Measurements from ENCODE around the gene CAMTA1. TPM values are rescaled to one million over a fixed set of nuclear protein-coding genes. Genes with fewer than 3 reads are reported as not detected.
A peak's percentile ranks its signal among the peaks of the same experiment; 100 is the strongest.

CAMTA1 gene
- total RNA-seq, 1 donor from 2014 or later: 81.6 TPM

- no peak for DNase-seq (ENCODE audit: extremely low spot score, unreplicated experiment)
- no peaks in the 10 kb centered on the region for H3K9me3 Mint-ChIP-seq (ENCODE audit: unreplicated experiment)
- peaks cover 11% of the 10 kb centered on the region for H3K4me1 Mint-ChIP-seq (ENCODE audit: unreplicated experiment)
- H3K36me3 Mint-ChIP-seq (ENCODE audit: unreplicated experiment): no peaks in the 10 kb centered on the region
- peaks cover 2% of the 10 kb centered on the region for H3K27me3 Mint-ChIP-seq (ENCODE audit: unreplicated experiment)
- no peak for TF ChIP-seq CTCF (IDR thresholded peaks at IDR 0.05)
- no peak overlapping the region for H3K27ac Mint-ChIP-seq (ENCODE audit: unreplicated experiment)
- H3K4me3 Mint-ChIP-seq (ENCODE audit: unreplicated experiment): no peak overlapping the region
These were observed 330.7 kb downstream of the CAMTA1 start for GRCh38 chr1:7116001-7116400.

- TF ChIP-seq CTCF (IDR thresholded peaks at IDR 0.05): peak; percentile 53
- H3K9me3 Mint-ChIP-seq (ENCODE audit: unreplicated experiment): no peaks in the 10 kb centered on the region
- peak overlapping the region; percentile 55 for H3K4me3 Mint-ChIP-seq (ENCODE audit: unreplicated experiment)
- H3K27me3 Mint-ChIP-seq (ENCODE audit: unreplicated experiment): no peaks in the 10 kb centered on the region
- no peaks in the 10 kb centered on the region for H3K36me3 Mint-ChIP-seq (ENCODE audit: unreplicated experiment)
- H3K4me1 Mint-ChIP-seq (ENCODE audit: unreplicated experiment): peaks cover 13% of the 10 kb centered on the region
- DNase-seq (ENCODE audit: extremely low spot score, unreplicated experiment): no peak
- H3K27ac Mint-ChIP-seq (ENCODE audit: unreplicated experiment): peak overlapping the region; percentile 92
These were observed 332.4 kb downstream of the CAMTA1 start for GRCh38 chr1:7117399-7118281.

- no peaks in the 10 kb centered on the region for H3K36me3 Mint-ChIP-seq (ENCODE audit: unreplicated experiment)
- no peaks in the 10 kb centered on the region for H3K27me3 Mint-ChIP-seq (ENCODE audit: unreplicated experiment)
- H3K27ac Mint-ChIP-seq (ENCODE audit: unreplicated experiment): no peak overlapping the region
- no peak overlapping the region for H3K4me3 Mint-ChIP-seq (ENCODE audit: unreplicated experiment)
- peaks cover 13% of the 10 kb centered on the region for H3K4me1 Mint-ChIP-seq (ENCODE audit: unreplicated experiment)
- TF ChIP-seq CTCF (IDR thresholded peaks at IDR 0.05): no peak
- H3K9me3 Mint-ChIP-seq (ENCODE audit: unreplicated experiment): no peaks in the 10 kb centered on the region
- DNase-seq (ENCODE audit: extremely low spot score, unreplicated experiment): no peak
These were observed 333.9 kb downstream of the CAMTA1 start for GRCh38 chr1:7119156-7119555.

GRCh38 chr1:7120863-7121621 is 335.8 kb downstream of the CAMTA1 start:
- Mint-ChIP-seq H3K36me3 (ENCODE audit: unreplicated experiment) (no peaks in the 10 kb centered on the region), H3K27ac (ENCODE audit: unreplicated experiment) (no peak overlapping the region), H3K9me3 (ENCODE audit: unreplicated experiment) (no peaks in the 10 kb centered on the region), H3K27me3 (ENCODE audit: unreplicated experiment) (no peaks in the 10 kb centered on the region), H3K4me3 (ENCODE audit: unreplicated experiment) (no peak overlapping the region), H3K4me1 (ENCODE audit: unreplicated experiment) (peaks cover 13% of the 10 kb centered on the region)
- TF ChIP-seq CTCF (IDR thresholded peaks at IDR 0.05): no peak
- no peak for DNase-seq (ENCODE audit: extremely low spot score, unreplicated experiment)

- H3K27ac Mint-ChIP-seq (ENCODE audit: unreplicated experiment): no peak overlapping the region
- H3K27me3 Mint-ChIP-seq (ENCODE audit: unreplicated experiment): no peaks in the 10 kb centered on the region
- DNase-seq (ENCODE audit: extremely low spot score, unreplicated experiment): no peak
- no peaks in the 10 kb centered on the region for H3K9me3 Mint-ChIP-seq (ENCODE audit: unreplicated experiment)
- H3K36me3 Mint-ChIP-seq (ENCODE audit: unreplicated experiment): no peaks in the 10 kb centered on the region
- peaks cover 13% of the 10 kb centered on the region for H3K4me1 Mint-ChIP-seq (ENCODE audit: unreplicated experiment)
- H3K4me3 Mint-ChIP-seq (ENCODE audit: unreplicated experiment): no peak overlapping the region
- TF ChIP-seq CTCF (IDR thresholded peaks at IDR 0.05): no peak
These were observed 336.4 kb downstream of the CAMTA1 start for GRCh38 chr1:7121622-7121988.
